H7 (cell line): ENCODE data around the gene OXT. TPM values are rescaled to one million over a fixed set of nuclear protein-coding genes. Genes with fewer than 3 reads are reported as not detected.
"Not testable (repeated sequence)": the region's sequence is repeated elsewhere in the genome, so short reads cannot be mapped to it uniquely, and the experiment has no call there.

Experiments
- DNase-seq: peaks from one replicate; pipeline ENCODE4 v3.0.0; 2012
- H3K27me3 ChIP-seq: 2 replicates; pipeline ENCODE4 v1.6.0; 2011; ENCODE audit warnings: mild to moderate bottlenecking, low read length; ENCODE audit not compliant: control insufficient read depth, insufficient read depth
- H3K36me3 ChIP-seq: replicated peaks from 2 replicates; pipeline ENCODE4 v1.5.1; 2011; ENCODE audit warnings: low read length; ENCODE audit not compliant: control insufficient read depth, insufficient read depth
- H3K4me3 ChIP-seq: 2 replicates; pipeline ENCODE4 v1.5.1; 2011; ENCODE audit warnings: low read depth, mild to moderate bottlenecking, control low read depth, low read length, moderate library complexity; ENCODE audit not compliant: insufficient read depth
- total RNA-seq: library from RNA; depleted of rRNA; stranded (reverse); fragments of >200 nt; shearing (Covaris generic); gene quantifications from 2 replicates; pipeline ENCODE4 v1.2.3, GENCODE V29; 2014

Gene OXT
- total RNA-seq, 1 experiment from 2014 or later = 1.5 TPM

GRCh38 chr20:3044336-3044965 is 27.0 kb upstream of the OXT start:
- DNase-seq = no peak
- Histone ChIP-seq H3K4me3 (no peak overlapping the region), H3K27me3 (no peaks in the 10 kb centered on the region), H3K36me3 (peaks cover 15% of the 10 kb centered on the region)

GRCh38 chr20:3045042-3045815 is 26.2 kb upstream of the OXT start:
- Histone ChIP-seq H3K36me3 (peaks cover 17% of the 10 kb centered on the region), H3K27me3 (no peaks in the 10 kb centered on the region), H3K4me3 (peak overlapping the region; percentile 96)
- DNase-seq = no peak

DNA sequence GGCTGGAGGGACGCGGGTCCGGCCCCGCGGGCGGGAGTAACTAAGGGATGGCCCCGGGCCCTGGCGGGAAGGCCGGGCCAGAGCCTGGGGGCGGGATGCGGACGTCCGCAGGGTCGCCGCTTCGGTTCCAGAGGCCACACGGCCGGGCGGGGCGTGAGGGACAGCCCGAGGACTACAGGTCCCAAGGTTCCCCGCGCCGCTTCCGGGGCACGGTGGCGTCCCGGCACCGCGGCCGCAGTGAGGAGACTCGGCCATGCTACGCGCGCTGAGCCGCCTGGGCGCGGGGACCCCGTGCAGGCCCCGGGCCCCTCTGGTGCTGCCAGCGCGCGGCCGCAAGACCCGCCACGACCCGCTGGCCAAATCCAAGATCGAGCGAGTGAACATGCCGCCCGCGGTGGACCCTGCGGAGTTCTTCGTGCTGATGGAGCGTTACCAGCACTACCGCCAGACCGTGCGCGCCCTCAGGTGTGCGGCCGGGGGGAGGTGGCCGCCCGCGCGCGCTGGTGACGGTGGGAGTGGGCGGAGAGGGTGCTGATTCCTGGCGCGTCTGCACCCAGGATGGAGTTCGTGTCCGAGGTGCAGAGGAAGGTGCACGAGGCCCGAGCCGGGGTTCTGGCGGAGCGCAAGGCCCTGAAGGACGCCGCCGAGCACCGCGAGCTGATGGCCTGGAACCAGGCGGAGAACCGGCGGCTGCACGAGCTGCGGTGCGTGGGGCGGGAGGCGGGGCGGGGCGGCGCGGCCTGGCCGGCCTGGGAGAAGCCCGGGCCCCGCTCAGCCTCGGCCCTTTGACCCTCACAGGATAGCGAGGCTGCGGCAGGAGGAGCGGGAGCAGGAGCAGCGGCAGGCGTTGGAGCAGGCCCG is 25.4 kb upstream of the OXT start, which contains the start of gene MRPS26:
TSS of gene MRPS26 (plus strand) at position 237 of the 861 bp plus-strand sequence. CDS start at position 254, 17 bp downstream.
- H3K4me3 ChIP-seq = peak within 1 kb of the TSS; percentile 96
- DNase-seq = peak; percentile 97
- H3K27me3 ChIP-seq = no peaks in the 10 kb centered on the region
- peaks cover 16% of the 10 kb centered on the region for H3K36me3 ChIP-seq

DNA sequence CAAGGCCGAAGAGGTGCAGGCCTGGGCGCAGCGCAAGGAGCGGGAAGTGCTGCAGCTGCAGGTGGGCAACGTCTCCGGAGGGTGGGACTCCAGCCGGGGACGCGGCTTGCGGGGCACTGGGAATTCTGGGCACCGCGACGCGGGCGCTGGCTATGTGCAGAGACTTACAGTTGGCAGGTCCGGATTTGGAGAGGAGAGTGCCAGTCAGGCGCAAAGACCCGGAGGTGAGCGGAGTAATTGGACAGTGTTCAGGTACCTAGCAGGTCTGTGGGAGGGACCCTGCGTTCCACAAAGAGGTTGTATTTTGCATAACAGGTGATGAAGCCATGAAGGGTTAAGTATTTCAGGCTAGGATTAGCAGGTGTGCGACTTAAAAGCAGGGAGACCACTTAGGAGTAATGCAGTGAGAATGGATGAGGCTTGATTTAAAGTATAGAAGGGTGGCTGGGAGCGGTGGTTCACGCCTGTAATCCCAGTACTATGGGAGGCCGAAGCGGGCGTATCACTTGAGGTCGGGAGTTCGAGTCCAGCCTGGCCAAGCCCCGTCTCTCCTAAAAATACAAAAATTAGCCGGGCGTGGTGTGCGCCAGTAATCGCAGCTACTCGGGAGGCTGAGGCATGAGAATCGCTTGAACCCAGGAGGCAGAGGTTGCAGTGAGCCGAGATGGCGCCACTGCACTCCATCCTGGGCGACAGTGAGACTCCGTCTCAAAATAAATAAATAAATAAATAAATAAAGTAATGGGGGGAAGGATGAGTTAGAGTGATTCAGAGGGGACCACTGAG is 24.6 kb upstream of the OXT start:
- Histone ChIP-seq H3K27me3 (no peaks in the 10 kb centered on the region), H3K36me3 (peaks cover 16% of the 10 kb centered on the region), H3K4me3 (peak overlapping the region; percentile 96)
- DNase-seq = peak; percentile 86

GRCh38 chr20:3047486-3048419 is 23.7 kb upstream of the OXT start:
- Histone ChIP-seq H3K4me3 (no peak overlapping the region), H3K36me3 (peaks cover 16% of the 10 kb centered on the region), H3K27me3 (no peaks in the 10 kb centered on the region)
- DNase-seq = no peak

DNA sequence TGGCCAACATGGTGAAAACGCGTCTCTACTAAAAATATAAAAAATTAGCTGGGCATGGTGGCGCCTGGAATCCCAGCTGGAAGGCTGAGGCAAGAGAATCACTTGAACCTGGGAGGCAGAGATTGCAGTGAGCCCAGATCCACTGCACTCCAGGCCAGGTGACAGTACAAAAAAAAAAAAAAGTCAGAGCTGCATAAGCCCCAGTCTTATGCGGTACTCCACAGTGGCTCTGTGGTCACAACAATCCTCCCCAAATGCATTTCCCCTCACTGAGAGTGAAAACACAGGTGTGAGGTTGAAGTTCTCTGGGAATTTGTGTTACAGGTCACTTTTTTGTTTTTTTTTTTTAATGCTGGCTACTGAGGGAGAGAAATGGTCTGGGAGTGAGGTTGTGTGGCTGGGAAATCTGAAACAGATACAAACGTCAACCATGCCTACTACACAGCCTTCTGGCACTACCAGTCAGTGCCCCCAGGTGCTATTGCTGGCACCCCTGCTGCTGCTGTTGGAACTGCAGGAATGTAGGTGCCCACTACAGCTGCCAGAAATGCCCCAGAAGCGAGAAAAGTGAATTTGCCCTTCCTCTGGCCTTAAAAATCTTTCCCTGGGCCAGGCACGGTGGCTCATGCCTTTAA is 19.9 kb upstream of the OXT start:
- DNase-seq = no peak
- H3K4me3 ChIP-seq = no peak overlapping the region
- peaks cover 16% of the 10 kb centered on the region for H3K36me3 ChIP-seq
- no peaks in the 10 kb centered on the region for H3K27me3 ChIP-seq

DNA sequence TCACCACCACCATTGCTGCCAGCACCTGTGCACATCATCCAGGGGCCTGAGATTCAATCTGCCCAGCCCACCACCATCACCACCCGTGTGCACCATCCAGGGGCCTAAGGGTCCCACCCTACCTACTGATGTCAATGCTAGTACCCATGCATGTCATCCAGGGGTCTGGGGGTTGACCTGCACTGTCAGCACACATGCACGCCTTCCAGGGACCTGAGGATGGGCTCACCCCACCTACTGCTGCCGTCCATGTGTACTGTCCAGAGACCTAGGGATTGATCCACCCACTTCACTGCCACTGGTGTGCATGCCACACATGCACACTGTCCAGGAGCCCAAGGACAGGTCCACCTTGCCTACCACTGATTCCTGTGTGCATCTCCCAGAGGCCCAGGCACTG is 11.9 kb upstream of the OXT start:
- Histone ChIP-seq H3K4me3 (no peak overlapping the region), H3K36me3 (no peaks in the 10 kb centered on the region), H3K27me3 (no peaks in the 10 kb centered on the region)
- no peak for DNase-seq

- not testable (repeated sequence) for DNase-seq, H3K27me3 ChIP-seq, H3K36me3 ChIP-seq, H3K4me3 ChIP-seq
Observed at GRCh38 chr20:3064119-3064518, 7.3 kb upstream of the OXT start.

GRCh38 chr20:3067139-3068014 is 4.0 kb upstream of the OXT start:
- DNase-seq = no peak
- Histone ChIP-seq H3K27me3 (peaks cover 18% of the 10 kb centered on the region), H3K4me3 (no peak overlapping the region), H3K36me3 (no peaks in the 10 kb centered on the region)

- Histone ChIP-seq H3K27me3 (peaks cover 25% of the 10 kb centered on the region), H3K36me3 (no peaks in the 10 kb centered on the region), H3K4me3 (no peak overlapping the region)
- no peak for DNase-seq
Observed at GRCh38 chr20:3068075-3068474, 3.3 kb upstream of the OXT start.

GRCh38 chr20:3068986-3069900 is 2.2 kb upstream of the OXT start:
- H3K4me3 ChIP-seq = no peak overlapping the region
- H3K36me3 ChIP-seq = no peaks in the 10 kb centered on the region
- peak; percentile 61 for DNase-seq
- peaks cover 28% of the 10 kb centered on the region for H3K27me3 ChIP-seq
